Breast epithelium (tissue), 3 donors: ENCODE results near the gene FAAP100.

Experiments used
- POLR2A ChIP-seq: fragments of 450-650 bp; IDR thresholded peaks from one replicate; pipeline ENCODE4 v1.6.1; 2016; ENCODE audit warnings: antibody characterized with exemption, mild to moderate bottlenecking, moderate library complexity
- TF ChIP-seq, protein P1 (sequence below), 3 donors: fragments of 450-650 bp; IDR thresholded peaks; one replicate each; pipeline ENCODE4 v1.5.1; 2016 to 2017; ENCODE audit warnings: antibody characterized with exemption in 3 of 3, mild to moderate bottlenecking in 3 of 3, moderate library complexity in 3 of 3

DNA sequence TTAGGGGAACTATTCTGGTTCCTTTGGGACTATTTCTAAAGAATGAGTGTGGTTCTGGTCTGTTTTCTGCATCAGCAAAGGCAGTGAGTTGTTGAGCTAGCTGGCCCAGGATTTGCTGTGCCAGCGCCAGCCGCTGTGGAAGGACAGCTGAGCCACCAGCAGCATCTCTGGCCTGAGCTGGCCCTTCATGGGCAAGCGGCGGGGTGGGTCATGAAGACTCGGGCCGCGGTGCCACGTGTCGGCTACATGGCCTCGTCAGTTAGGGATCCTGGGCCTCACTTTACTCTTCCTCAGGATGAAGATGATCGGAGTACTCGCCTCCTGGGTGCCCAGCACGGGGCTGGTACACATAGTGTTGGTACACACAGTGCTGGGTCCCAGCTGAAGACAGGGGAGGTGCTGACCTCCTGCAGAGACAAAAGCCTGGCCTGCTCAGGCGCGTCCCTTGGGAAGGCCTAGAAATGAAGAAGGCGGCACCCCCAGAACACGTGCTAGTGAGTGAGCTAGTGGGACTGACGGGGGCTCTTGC lies 17.9 kb upstream of the FAAP100 start:
- TF ChIP-seq, protein P1, sequence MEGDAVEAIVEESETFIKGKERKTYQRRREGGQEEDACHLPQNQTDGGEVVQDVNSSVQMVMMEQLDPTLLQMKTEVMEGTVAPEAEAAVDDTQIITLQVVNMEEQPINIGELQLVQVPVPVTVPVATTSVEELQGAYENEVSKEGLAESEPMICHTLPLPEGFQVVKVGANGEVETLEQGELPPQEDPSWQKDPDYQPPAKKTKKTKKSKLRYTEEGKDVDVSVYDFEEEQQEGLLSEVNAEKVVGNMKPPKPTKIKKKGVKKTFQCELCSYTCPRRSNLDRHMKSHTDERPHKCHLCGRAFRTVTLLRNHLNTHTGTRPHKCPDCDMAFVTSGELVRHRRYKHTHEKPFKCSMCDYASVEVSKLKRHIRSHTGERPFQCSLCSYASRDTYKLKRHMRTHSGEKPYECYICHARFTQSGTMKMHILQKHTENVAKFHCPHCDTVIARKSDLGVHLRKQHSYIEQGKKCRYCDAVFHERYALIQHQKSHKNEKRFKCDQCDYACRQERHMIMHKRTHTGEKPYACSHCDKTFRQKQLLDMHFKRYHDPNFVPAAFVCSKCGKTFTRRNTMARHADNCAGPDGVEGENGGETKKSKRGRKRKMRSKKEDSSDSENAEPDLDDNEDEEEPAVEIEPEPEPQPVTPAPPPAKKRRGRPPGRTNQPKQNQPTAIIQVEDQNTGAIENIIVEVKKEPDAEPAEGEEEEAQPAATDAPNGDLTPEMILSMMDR (IDR thresholded peaks at IDR 0.05): no peak
- TF ChIP-seq POLR2A: no peak
